CD14-positive monocyte (primary cell): ENCODE measurements around the gene DHX15. TPM values are rescaled to one million over a fixed set of nuclear protein-coding genes. Genes with fewer than 3 reads are reported as not detected.

ENCODE experiments used
- DNase-seq, 3 donors: peaks; one replicate each; pipeline ENCODE4 v3.0.0-alpha.2; 2011 to 2022
- H2AFZ ChIP-seq: 2 replicates; pipeline ENCODE4 v1.6.0; 2012; ENCODE audit warnings: mild to moderate bottlenecking, low read depth, low read length, inconsistent platforms; ENCODE audit not compliant: insufficient read depth, poor library complexity, severe bottlenecking
- H3K27ac ChIP-seq, 2 donors: 1 replicate in 1 of 2; 2 replicates in 1 of 2; pipeline ENCODE4 v1.5.1; 2012 to 2013; ENCODE audit warnings: low read length in 2 of 2, control low read depth in 1 of 2, inconsistent platforms in 1 of 2, low read depth in 1 of 2, mild to moderate bottlenecking in 1 of 2
- H3K27me3 ChIP-seq, 2 donors: one replicate each; pipeline versions ENCODE4 v1.6.0 to v1.6.1; 2011 to 2013; ENCODE audit warnings: low read length in 2 of 2; ENCODE audit not compliant: control insufficient read depth in 2 of 2, insufficient read depth in 2 of 2
- H3K36me3 ChIP-seq, 2 donors: replicated peaks in 1 of 2; 1 replicate in 1 of 2; 2 replicates in 1 of 2; pipeline versions ENCODE4 v1.5.1 to v1.6.1; 2012 to 2013; ENCODE audit warnings: low read length in 2 of 2, control low read depth in 1 of 2, inconsistent platforms in 1 of 2, mild to moderate bottlenecking in 1 of 2; ENCODE audit not compliant: insufficient read depth in 2 of 2, control insufficient read depth in 1 of 2
- H3K4me1 ChIP-seq, 2 donors: 1 replicate in 1 of 2; 2 replicates in 1 of 2; pipeline versions ENCODE4 v1.5.1 to v1.6.1; 2012 to 2013; ENCODE audit warnings: low read length in 2 of 2, control low read depth in 1 of 2, inconsistent platforms in 1 of 2, mild to moderate bottlenecking in 1 of 2, moderate library complexity in 1 of 2; ENCODE audit not compliant: insufficient read depth in 2 of 2, control insufficient read depth in 1 of 2
- H3K4me2 ChIP-seq: replicated peaks from 2 replicates; pipeline ENCODE3; 2012; ENCODE audit warnings: low read length, moderate library complexity, mild to moderate bottlenecking; ENCODE audit not compliant: poor library complexity, severe bottlenecking; ENCODE audit errors: extremely low read depth
- H3K4me3 ChIP-seq, 3 experiments: fragments of 200-600 bp in 1 of 3; sonication (generic) in 1 of 3; replicated peaks in 1 of 3; 1 replicate in 2 of 3; 2 replicates in 1 of 3; pipeline ENCODE4 v1.5.1; 2011 to 2013; ENCODE audit warnings: low read length in 3 of 3, mild to moderate bottlenecking in 3 of 3, control low read depth in 2 of 3, low read depth in 2 of 3, inconsistent platforms in 1 of 3, moderate library complexity in 1 of 3
- H3K79me2 ChIP-seq: 2 replicates; pipeline ENCODE4 v1.6.0; 2012; ENCODE audit warnings: mild to moderate bottlenecking, control low read depth, inconsistent platforms, low read length, moderate library complexity; ENCODE audit not compliant: insufficient read depth
- H3K9ac ChIP-seq: 2 replicates; pipeline ENCODE4 v1.6.0; 2017; ENCODE audit warnings: low read length, mild to moderate bottlenecking; ENCODE audit not compliant: insufficient read depth, poor library complexity, severe bottlenecking
- H3K9me3 ChIP-seq, 2 donors: replicated peaks in 1 of 2; 1 replicate in 1 of 2; 2 replicates in 1 of 2; pipeline versions ENCODE4 v1.5.1 to v1.6.1; 2012 to 2013; ENCODE audit warnings: low read length in 2 of 2, control low read depth in 1 of 2; ENCODE audit not compliant: control insufficient read depth in 1 of 2, insufficient read depth in 1 of 2
- H4K20me1 ChIP-seq: 2 replicates; pipeline ENCODE4 v1.6.0; 2012; ENCODE audit warnings: mild to moderate bottlenecking, low read length, control low read depth, moderate library complexity; ENCODE audit not compliant: insufficient read depth
- H3K27ac Mint-ChIP-seq, 7 donors: one replicate each; pipeline ENCODE4 v1.8.0; 2020; ENCODE audit warnings: mild to moderate bottlenecking in 7 of 7, mixed read lengths in 7 of 7, moderate library complexity in 6 of 7, inconsistent platforms in 2 of 7
- H3K27me3 Mint-ChIP-seq, 3 donors: one replicate each; pipeline ENCODE4 v1.8.0; 2021 to 2022; ENCODE audit warnings: low read depth in 3 of 3, mild to moderate bottlenecking in 3 of 3, mixed read lengths in 3 of 3, moderate library complexity in 3 of 3, inconsistent platforms in 1 of 3
- H3K36me3 Mint-ChIP-seq, 2 donors: one replicate each; pipeline ENCODE4 v1.8.0; 2020; ENCODE audit warnings: mixed read lengths in 2 of 2, inconsistent platforms in 1 of 2, mild to moderate bottlenecking in 1 of 2
- H3K4me1 Mint-ChIP-seq: one replicate; pipeline ENCODE4 v1.8.0; 2020; ENCODE audit warnings: mild to moderate bottlenecking, mixed read lengths
- H3K4me3 Mint-ChIP-seq, 2 donors: one replicate each; pipeline ENCODE4 v1.8.0; 2020; ENCODE audit warnings: mild to moderate bottlenecking in 2 of 2, mixed read lengths in 2 of 2, moderate library complexity in 1 of 2
- H3K9me3 Mint-ChIP-seq, 7 donors: one replicate each; pipeline ENCODE4 v1.8.0; 2020 to 2022; ENCODE audit warnings: mixed read lengths in 7 of 7, mild to moderate bottlenecking in 6 of 7, moderate library complexity in 6 of 7, inconsistent platforms in 2 of 7
- CTCF ChIP-seq: fragments of 200-600 bp; IDR thresholded peaks from one replicate; pipeline ENCODE4 v1.8.0; 2022; ENCODE audit warnings: antibody characterized with exemption, mild to moderate bottlenecking
- WGBS: methylation state at CpG from one replicate; pipeline ENCODE4 v1.1.5; 2013; ENCODE audit warnings: missing lambda C conversion rate; ENCODE audit not compliant: insufficient coverage; 5-methylcytosine and 5-hydroxymethylcytosine counted together
- intact Hi-C, 2 donors: fragments of 100-400 bp; cut with micrococcal nuclease; formaldehyde crosslinking; loops; one replicate each; pipeline versions ENCODE4 v1.15.0 to v1.15.1; 2023
- polyA plus RNA-seq, 3 donors: library from polyadenylated mRNA; depleted of rRNA in 1 of 3; unstranded in 2 of 3; stranded (reverse) in 1 of 3; fragments of 300-500 nt in 2 of 3; fragments of >200 nt in 1 of 3; fragmentation: Illumina TruSeq in 2 of 3; gene quantifications; 1 replicate in 2 of 3; 2 replicates in 1 of 3; pipeline ENCODE4 v1.2.3, GENCODE V29; 2012 to 2021
- small RNA-seq: library from RNA; depleted of rRNA; stranded (forward); fragments of <200 nt; gene quantifications from one replicate; pipeline ENCODE3, GENCODE V24; 2012; ENCODE audit warnings: low read depth; ENCODE audit not compliant: insufficient read length

The DHX15 gene
- polyA plus RNA-seq, 3 donors = 27.2 to 77.7 (median 37.5) TPM

GRCh38 chr4:24477919-24478318 is 106.4 kb downstream of the DHX15 start:
- Mint-ChIP-seq H3K27me3 (peaks cover 24 to 59% (median 45%) of the 10 kb centered on the region in 3 donors), H3K36me3 (peaks cover 3% of the 10 kb centered on the region in 2 donors), H3K9me3 (peaks cover 0 to 5% (median 0%) of the 10 kb centered on the region in 7 donors), H3K4me3 (no peak overlapping the region), H3K4me1 (peaks cover 4% of the 10 kb centered on the region), H3K27ac (no peak overlapping the region)
- TF ChIP-seq CTCF = no peak
- no peak overlapping the region for H3K9ac ChIP-seq
- H3K9me3 ChIP-seq = no peaks in the 10 kb centered on the region
- peaks cover 21 to 30% of the 10 kb centered on the region in 2 donors for H3K27me3 ChIP-seq
- no peaks in the 10 kb centered on the region for H3K36me3 ChIP-seq
- H3K79me2 ChIP-seq = no peaks in the 10 kb centered on the region
- H3K27ac ChIP-seq = no peak overlapping the region
- no peak overlapping the region for H2AFZ ChIP-seq
- WGBS = 58% methylated on average over 4 of the region's 5 CpGs
- no peak overlapping the region for H3K4me2 ChIP-seq
- no peak overlapping the region for H3K4me3 ChIP-seq
- peaks cover 6% of the 10 kb centered on the region in 2 donors for H3K4me1 ChIP-seq
- no peak for DNase-seq
- intact Hi-C loops = no loop called here
- H4K20me1 ChIP-seq = no peaks in the 10 kb centered on the region

Small RNAs within 50 kb of the gene (small RNA-seq; reads per million reads assigned to genes)
- gene MIR573 (not detected), gene RN7SL16P (not detected)

Other genes starting within 250 kb of the DHX15 start
- not detected for gene SOD3, start 211.0 kb upstream of the DHX15 start, polyA plus RNA-seq